Measurements from ENCODE around the gene VTI1A. TPM values are rescaled to one million over a fixed set of nuclear protein-coding genes. Genes with fewer than 3 reads are reported as not detected.
"Not testable (repeated sequence)": the region's sequence is repeated elsewhere in the genome, so short reads cannot be mapped to it uniquely, and the experiment has no call there.

VTI1A gene
- total RNA-seq, 1 donor from 2014 or later = 33.3 TPM

GRCh38 chr10:112724404-112724991 lies 277.5 kb downstream of the VTI1A start:
- Histone ChIP-seq H3K4me3 (ENCODE audit: insufficient read depth, low read depth, low read length) (no peak overlapping the region), H3K27me3 (ENCODE audit: insufficient read depth, low read length) (no peaks in the 10 kb centered on the region), H3K27ac (ENCODE audit: low read depth, low read length) (no peak overlapping the region), H3K36me3 (ENCODE audit: insufficient read depth, low read length) (no peaks in the 10 kb centered on the region), H4K20me1 (ENCODE audit: insufficient read depth, low read length) (no peaks in the 10 kb centered on the region), H2AFZ (ENCODE audit: low read depth, low read length) (no peak overlapping the region), H3K9me3 (ENCODE audit: insufficient read depth, low read depth, low read length) (no peaks in the 10 kb centered on the region), H3K79me2 (ENCODE audit: insufficient read depth, low read length) (no peaks in the 10 kb centered on the region), H3K4me1 (ENCODE audit: insufficient read depth, low read length) (no peaks in the 10 kb centered on the region), H3K4me2 (ENCODE audit: low read length) (no peak overlapping the region), H3K9ac (ENCODE audit: low read length) (no peak overlapping the region)
- Mint-ChIP-seq H3K27me3 (ENCODE audit: low read depth, unreplicated experiment) (no peaks in the 10 kb centered on the region), H3K4me1 (ENCODE audit: low read depth, unreplicated experiment) (peaks cover 16% of the 10 kb centered on the region), H3K36me3 (ENCODE audit: low read depth, unreplicated experiment) (peaks cover 12% of the 10 kb centered on the region), H3K4me3 (ENCODE audit: unreplicated experiment) (peak overlapping the region; percentile 14), H3K9me3 (ENCODE audit: unreplicated experiment) (no peaks in the 10 kb centered on the region), H3K27ac (ENCODE audit: unreplicated experiment) (peak overlapping the region; percentile 19)
- DNase-seq (ENCODE audit: low read depth) (no peak), FAIRE-seq (no peak)
- TF ChIP-seq CTCF (IDR thresholded peaks at IDR 0.05; ENCODE audit: insufficient read depth, low read depth, low read length) = no peak
- TF ChIP-seq EZH2 (IDR thresholded peaks at IDR 0.05; ENCODE audit: insufficient read depth, low read length) = no peak

GRCh38 chr10:112728118-112728883 lies 281.3 kb downstream of the VTI1A start:
- H4K20me1 ChIP-seq (ENCODE audit: insufficient read depth, low read length) = no peaks in the 10 kb centered on the region
- no peak overlapping the region for H3K9ac ChIP-seq (ENCODE audit: low read length)
- H3K4me2 ChIP-seq (ENCODE audit: low read length) = no peak overlapping the region
- no peaks in the 10 kb centered on the region for H3K36me3 ChIP-seq (ENCODE audit: insufficient read depth, low read length)
- FAIRE-seq = no peak
- Mint-ChIP-seq H3K27ac (ENCODE audit: unreplicated experiment) (no peak overlapping the region), H3K36me3 (ENCODE audit: low read depth, unreplicated experiment) (peaks cover 8% of the 10 kb centered on the region), H3K4me1 (ENCODE audit: low read depth, unreplicated experiment) (peaks cover 29% of the 10 kb centered on the region), H3K9me3 (ENCODE audit: unreplicated experiment) (no peaks in the 10 kb centered on the region), H3K27me3 (ENCODE audit: low read depth, unreplicated experiment) (no peaks in the 10 kb centered on the region), H3K4me3 (ENCODE audit: unreplicated experiment) (no peak overlapping the region)
- no peaks in the 10 kb centered on the region for H3K9me3 ChIP-seq (ENCODE audit: insufficient read depth, low read depth, low read length)
- no peak overlapping the region for H3K27ac ChIP-seq (ENCODE audit: low read depth, low read length)
- TF ChIP-seq CTCF (IDR thresholded peaks at IDR 0.05; ENCODE audit: insufficient read depth, low read depth, low read length) (no peak), EZH2 (IDR thresholded peaks at IDR 0.05; ENCODE audit: insufficient read depth, low read length) (no peak)
- no peaks in the 10 kb centered on the region for H3K27me3 ChIP-seq (ENCODE audit: insufficient read depth, low read length)
- no peak for DNase-seq (ENCODE audit: low read depth)
- no peaks in the 10 kb centered on the region for H3K79me2 ChIP-seq (ENCODE audit: insufficient read depth, low read length)
- H3K4me3 ChIP-seq (ENCODE audit: insufficient read depth, low read depth, low read length) = no peak overlapping the region
- H3K4me1 ChIP-seq (ENCODE audit: insufficient read depth, low read length) = peaks cover 8% of the 10 kb centered on the region
- H2AFZ ChIP-seq (ENCODE audit: low read depth, low read length) = no peak overlapping the region

- Mint-ChIP-seq H3K27me3 (ENCODE audit: low read depth, unreplicated experiment) (no peaks in the 10 kb centered on the region), H3K4me1 (ENCODE audit: low read depth, unreplicated experiment) (peaks cover 25% of the 10 kb centered on the region), H3K36me3 (ENCODE audit: low read depth, unreplicated experiment) (peaks cover 8% of the 10 kb centered on the region), H3K27ac (ENCODE audit: unreplicated experiment) (no peak overlapping the region), H3K4me3 (ENCODE audit: unreplicated experiment) (no peak overlapping the region), H3K9me3 (ENCODE audit: unreplicated experiment) (no peaks in the 10 kb centered on the region)
- Histone ChIP-seq H3K27ac (ENCODE audit: low read depth, low read length) (no peak overlapping the region), H3K4me2 (ENCODE audit: low read length) (no peak overlapping the region), H4K20me1 (ENCODE audit: insufficient read depth, low read length) (no peaks in the 10 kb centered on the region), H3K9ac (ENCODE audit: low read length) (no peak overlapping the region), H3K27me3 (ENCODE audit: insufficient read depth, low read length) (no peaks in the 10 kb centered on the region), H2AFZ (ENCODE audit: low read depth, low read length) (no peak overlapping the region), H3K4me3 (ENCODE audit: insufficient read depth, low read depth, low read length) (no peak overlapping the region), H3K4me1 (ENCODE audit: insufficient read depth, low read length) (peaks cover 8% of the 10 kb centered on the region), H3K36me3 (ENCODE audit: insufficient read depth, low read length) (no peaks in the 10 kb centered on the region), H3K79me2 (ENCODE audit: insufficient read depth, low read length) (no peaks in the 10 kb centered on the region), H3K9me3 (ENCODE audit: insufficient read depth, low read depth, low read length) (no peaks in the 10 kb centered on the region)
- TF ChIP-seq CTCF (IDR thresholded peaks at IDR 0.05; ENCODE audit: insufficient read depth, low read depth, low read length) = no peak
- no peak for DNase-seq (ENCODE audit: low read depth)
- FAIRE-seq = no peak
Observed at GRCh38 chr10:112728997-112729396, 282.0 kb downstream of the VTI1A start.

- H3K27me3 ChIP-seq (ENCODE audit: insufficient read depth, low read length); DNase-seq (ENCODE audit: low read depth); H3K36me3 Mint-ChIP-seq (ENCODE audit: low read depth, unreplicated experiment); H3K4me2 ChIP-seq (ENCODE audit: low read length); H3K36me3 ChIP-seq (ENCODE audit: insufficient read depth, low read length); H3K27ac Mint-ChIP-seq (ENCODE audit: unreplicated experiment); H4K20me1 ChIP-seq (ENCODE audit: insufficient read depth, low read length); H3K4me3 Mint-ChIP-seq (ENCODE audit: unreplicated experiment); H3K4me1 ChIP-seq (ENCODE audit: insufficient read depth, low read length); FAIRE-seq; H3K79me2 ChIP-seq (ENCODE audit: insufficient read depth, low read length); H3K9ac ChIP-seq (ENCODE audit: low read length); H3K9me3 Mint-ChIP-seq (ENCODE audit: unreplicated experiment); H3K27ac ChIP-seq (ENCODE audit: low read depth, low read length); H3K4me3 ChIP-seq (ENCODE audit: insufficient read depth, low read depth, low read length); H3K9me3 ChIP-seq (ENCODE audit: insufficient read depth, low read depth, low read length); H2AFZ ChIP-seq (ENCODE audit: low read depth, low read length); H3K27me3 Mint-ChIP-seq (ENCODE audit: low read depth, unreplicated experiment): not testable (repeated sequence)
- H3K4me1 Mint-ChIP-seq (ENCODE audit: low read depth, unreplicated experiment) = peaks cover 13% of the 10 kb centered on the region
Observed at GRCh38 chr10:112731450-112731849, 284.4 kb downstream of the VTI1A start.

Measured in astrocyte (in vitro differentiated cells and primary cell).